HG03342 (cell line): Measurements from ENCODE around the gene AKAP1.
"Not testable (repeated sequence)": the region's sequence is repeated elsewhere in the genome, so short reads cannot be mapped to it uniquely, and the experiment has no call there.

ENCODE experiments used
- ATAC-seq: cut with Tn5 transposase; IDR thresholded peaks from one replicate; pipeline ENCODE4 v1.9.1; 2021; ENCODE audit warnings: mild to moderate bottlenecking, moderate library complexity; ENCODE audit not compliant: unreplicated experiment

The AKAP1 gene

GRCh38 chr17:57075785-57076184 is 9.3 kb upstream of the AKAP1 start:
- no peak for ATAC-seq

GRCh38 chr17:57077000-57077399 is 8.0 kb upstream of the AKAP1 start:
- ATAC-seq, result no peak

- ATAC-seq, result no peak
Observed at GRCh38 chr17:57078274-57078673, 6.8 kb upstream of the AKAP1 start.

- ATAC-seq, result no peak
Observed at GRCh38 chr17:57080718-57081117, 4.3 kb upstream of the AKAP1 start.

GRCh38 chr17:57082441-57082840 is 2.6 kb upstream of the AKAP1 start:
- no peak for ATAC-seq

- ATAC-seq, result no peak
Observed at GRCh38 chr17:57084361-57084801, 665 bp upstream of the AKAP1 start.

- ATAC-seq, result peak; percentile 36
Observed at GRCh38 chr17:57085448-57086068, 512 bp downstream of the AKAP1 start.

- no peak for ATAC-seq
Observed at GRCh38 chr17:57086069-57086930, 1.3 kb downstream of the AKAP1 start.

GRCh38 chr17:57088298-57088697 is 3.3 kb downstream of the AKAP1 start:
- ATAC-seq, result no peak

GRCh38 chr17:57089391-57089790 is 4.3 kb downstream of the AKAP1 start:
- no peak for ATAC-seq

GRCh38 chr17:57090560-57091185 is 5.6 kb downstream of the AKAP1 start:
- ATAC-seq, result no peak

GRCh38 chr17:57091186-57091618 is 6.2 kb downstream of the AKAP1 start:
- no peak for ATAC-seq

- no peak for ATAC-seq
Observed at GRCh38 chr17:57092171-57092570, 7.1 kb downstream of the AKAP1 start.

- ATAC-seq, result no peak
Observed at GRCh38 chr17:57092779-57093178, 7.7 kb downstream of the AKAP1 start.

GRCh38 chr17:57096472-57097202 is 11.6 kb downstream of the AKAP1 start:
- ATAC-seq, result no peak

GRCh38 chr17:57097832-57098421 is 12.9 kb downstream of the AKAP1 start:
- no peak for ATAC-seq

GRCh38 chr17:57099165-57099564 is 14.1 kb downstream of the AKAP1 start:
- peak; percentile 71 for ATAC-seq

- no peak for ATAC-seq
Observed at GRCh38 chr17:57102122-57102521, 17.1 kb downstream of the AKAP1 start.

- not testable (repeated sequence) for ATAC-seq
Observed at GRCh38 chr17:57102660-57103059, 17.6 kb downstream of the AKAP1 start.

GRCh38 chr17:57104461-57105175 is 19.6 kb downstream of the AKAP1 start:
- no peak for ATAC-seq
